BLaER1 (cell line): ENCODE data around the gene CHTF18.

Experiments
- H3K27ac ChIP-seq: shearing (Covaris generic); formaldehyde crosslinking; 2 replicates; pipeline ENCODE4 v1.8.1; 2022
- H3K27me3 ChIP-seq: shearing (Covaris generic); formaldehyde crosslinking; 2 replicates; pipeline ENCODE4 v1.8.1; 2022
- H3K36me3 ChIP-seq: shearing (Covaris generic); formaldehyde crosslinking; 2 replicates; pipeline ENCODE4 v1.8.1; 2022
- H3K4me1 ChIP-seq: shearing (Covaris generic); formaldehyde crosslinking; 2 replicates; pipeline ENCODE4 v1.8.1; 2022
- H3K4me2 ChIP-seq: shearing (Covaris generic); formaldehyde crosslinking; 2 replicates; pipeline ENCODE4 v1.8.1; 2022
- H3K4me3 ChIP-seq: shearing (Covaris generic); formaldehyde crosslinking; 2 replicates; pipeline ENCODE4 v1.8.1; 2022
- H3K9ac ChIP-seq: shearing (Covaris generic); formaldehyde crosslinking; 2 replicates; pipeline ENCODE4 v1.8.1; 2022
- H3K9me3 ChIP-seq: shearing (Covaris generic); formaldehyde crosslinking; 2 replicates; pipeline ENCODE4 v1.8.1; 2022
- H4K20me1 ChIP-seq: shearing (Covaris generic); formaldehyde crosslinking; 2 replicates; pipeline ENCODE4 v1.8.1; 2022
- Cebpa-rat ChIP-seq: shearing (Covaris generic); IDR thresholded peaks from 2 replicates; pipeline ENCODE4 v1.8.1; 2022

The CHTF18 gene

DNA sequence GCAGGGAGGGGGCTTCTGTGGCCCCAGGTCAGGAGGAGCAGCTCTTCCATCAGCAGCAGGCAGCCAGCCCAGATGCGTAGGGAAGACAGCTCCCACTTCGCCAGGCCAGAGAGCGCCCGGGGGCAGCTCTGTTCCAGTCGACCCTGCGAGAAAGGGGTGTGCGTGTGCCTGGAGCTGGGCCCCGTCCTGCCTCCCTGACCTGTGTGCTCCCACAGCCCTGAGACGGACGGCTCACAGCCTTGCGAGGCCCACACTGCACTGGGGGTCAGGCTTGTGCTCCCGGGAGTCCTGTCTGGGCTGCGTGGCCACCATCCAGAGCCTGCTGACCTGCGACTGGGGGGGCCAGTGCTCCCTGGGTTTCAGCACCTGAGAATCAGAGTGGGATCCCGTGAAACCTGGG, 28.4 kb upstream of the CHTF18 start:
- no peaks in the 10 kb centered on the region for H4K20me1 ChIP-seq
- H3K27me3 ChIP-seq = no peaks in the 10 kb centered on the region
- H3K4me3 ChIP-seq = no peak overlapping the region
- no peak overlapping the region for H3K9ac ChIP-seq
- H3K27ac ChIP-seq = no peak overlapping the region
- H3K36me3 ChIP-seq = no peaks in the 10 kb centered on the region
- H3K4me2 ChIP-seq = no peak overlapping the region
- TF ChIP-seq Cebpa-rat = no peak
- no peaks in the 10 kb centered on the region for H3K9me3 ChIP-seq
- peaks cover 47% of the 10 kb centered on the region for H3K4me1 ChIP-seq

DNA sequence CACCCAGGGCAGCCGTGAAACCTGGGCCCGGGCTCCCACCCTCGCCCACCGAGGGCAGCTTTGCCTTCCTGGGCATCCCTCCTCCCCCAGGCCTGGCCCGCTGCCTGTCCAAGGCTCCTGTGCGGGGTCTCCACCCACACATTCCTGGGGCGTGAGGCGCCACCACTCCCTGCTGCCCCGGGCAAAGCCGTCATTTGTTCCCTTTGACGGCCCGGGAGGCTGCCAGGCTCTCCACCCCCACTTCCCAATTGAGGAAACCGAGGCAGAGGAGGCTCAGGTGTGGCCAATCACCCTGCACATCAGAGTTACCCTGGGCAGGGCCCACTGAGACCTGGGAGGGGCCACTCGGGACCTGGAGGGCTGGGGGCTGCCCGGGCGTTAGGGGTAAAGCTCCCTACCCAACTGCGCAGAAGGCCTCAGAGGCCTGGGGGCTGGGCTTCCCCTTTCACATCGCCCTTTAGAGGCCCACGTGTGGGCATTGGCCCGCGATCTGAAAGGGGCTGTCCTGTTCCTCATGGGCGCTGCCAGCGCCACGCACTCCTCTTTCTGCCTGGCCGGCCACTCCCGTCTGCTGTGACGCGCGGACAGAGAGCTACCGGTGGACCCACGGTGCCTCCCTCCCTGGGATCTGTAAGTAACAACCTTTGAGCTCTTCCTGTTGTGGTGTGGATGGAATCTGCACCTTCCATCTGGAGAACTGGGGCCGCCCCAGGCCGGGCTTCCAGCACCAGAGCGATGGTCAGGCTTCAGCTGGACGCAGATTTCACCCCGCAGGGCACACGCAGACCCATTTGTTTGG, 27.7 kb upstream of the CHTF18 start, which contains the start of gene MSLN:
Gene MSLN, plus strand, starts transcription at position 190 of the 799 bp plus-strand sequence. CDS start 1,947 bp downstream, outside the sequence.
- Histone ChIP-seq H3K4me3 (no peak within 1 kb of the TSS), H3K27me3 (no peaks in the 10 kb centered on the region), H3K4me1 (peaks cover 47% of the 10 kb centered on the region), H4K20me1 (no peaks in the 10 kb centered on the region), H3K27ac (no peak within 1 kb of the TSS), H3K4me2 (peak within 1 kb of the TSS; percentile 42), H3K9ac (no peak within 1 kb of the TSS), H3K9me3 (no peaks in the 10 kb centered on the region), H3K36me3 (no peaks in the 10 kb centered on the region)
- no peak for TF ChIP-seq Cebpa-rat

DNA sequence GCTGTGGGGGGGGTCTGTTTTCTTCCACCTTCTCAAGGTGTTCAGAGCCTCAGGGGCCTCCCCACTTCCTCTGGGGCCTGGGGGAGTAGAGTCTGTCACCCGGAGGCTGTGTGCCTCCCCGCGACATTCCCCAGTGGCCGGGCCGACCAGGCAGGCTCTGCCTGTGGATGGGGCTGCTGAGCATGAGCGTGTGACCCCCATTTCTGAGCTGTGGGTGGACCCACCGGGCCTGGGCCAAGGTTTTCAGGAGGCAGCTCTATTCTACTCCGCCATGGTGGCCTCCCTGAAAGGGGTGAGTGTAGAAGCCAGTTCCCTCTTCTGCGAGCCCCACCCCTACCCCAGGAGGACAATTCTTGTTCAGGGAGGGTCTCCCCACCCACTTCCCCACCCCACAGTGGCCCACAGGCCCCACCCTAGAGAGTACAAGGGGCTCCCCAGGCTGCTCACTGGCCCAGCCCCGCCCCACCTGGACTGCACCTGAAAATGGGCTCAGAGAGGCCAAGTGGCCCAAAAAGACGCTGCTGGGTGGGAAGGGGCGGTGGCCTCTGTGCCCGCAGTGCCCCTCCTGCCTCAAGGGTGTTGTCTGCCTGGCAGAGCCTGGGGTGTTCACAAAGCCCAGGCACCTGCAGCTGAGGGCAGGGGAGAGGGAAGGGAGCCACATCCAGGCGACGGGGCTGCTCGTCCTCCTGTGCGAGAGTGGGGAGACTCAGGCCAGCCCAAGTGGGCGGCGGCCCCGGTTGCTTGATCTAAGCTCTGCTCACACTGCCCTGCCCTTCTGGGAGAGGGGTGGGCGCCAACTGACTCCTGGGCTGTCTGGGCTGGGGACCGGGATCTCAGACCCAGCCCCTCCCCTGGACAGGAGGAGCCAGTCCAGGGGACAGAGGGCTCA, 26.6 kb upstream of the CHTF18 start:
- Histone ChIP-seq H3K36me3 (no peaks in the 10 kb centered on the region), H4K20me1 (no peaks in the 10 kb centered on the region), H3K27me3 (no peaks in the 10 kb centered on the region), H3K4me1 (peaks cover 43% of the 10 kb centered on the region), H3K9ac (no peak overlapping the region), H3K9me3 (no peaks in the 10 kb centered on the region), H3K4me2 (peak overlapping the region; percentile 42), H3K4me3 (no peak overlapping the region), H3K27ac (no peak overlapping the region)
- TF ChIP-seq Cebpa-rat = no peak

DNA sequence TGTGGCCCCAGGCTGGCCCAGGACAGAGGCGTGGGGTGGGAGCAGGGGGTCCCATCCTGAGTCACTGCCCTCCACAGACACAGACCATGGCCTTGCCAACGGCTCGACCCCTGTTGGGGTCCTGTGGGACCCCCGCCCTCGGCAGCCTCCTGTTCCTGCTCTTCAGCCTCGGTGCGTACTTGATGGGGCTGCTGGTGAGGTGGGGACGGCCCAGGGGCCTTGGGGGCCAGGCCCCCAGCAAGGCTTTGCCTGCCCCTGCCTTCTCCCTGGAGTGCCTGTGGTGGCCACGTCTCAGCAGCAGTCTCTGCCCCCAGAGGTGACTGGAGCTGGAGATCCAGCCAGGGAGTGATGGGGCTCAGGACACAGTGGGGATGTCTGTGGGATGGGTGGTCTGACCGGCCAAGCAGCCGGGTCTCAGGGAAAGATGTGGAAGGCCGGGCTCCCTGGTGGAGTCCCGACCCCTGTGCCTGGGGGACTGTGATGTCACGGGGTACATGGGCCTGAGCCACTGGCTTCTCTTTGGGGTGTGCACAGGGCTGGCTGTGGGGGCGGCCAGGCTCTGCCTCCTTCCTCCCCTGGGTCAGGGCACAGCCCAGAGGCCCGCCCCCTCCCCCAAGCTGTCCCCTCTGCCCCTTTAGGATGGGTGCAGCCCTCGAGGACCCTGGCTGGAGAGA, 25.7 kb upstream of the CHTF18 start:
- Histone ChIP-seq H3K36me3 (no peaks in the 10 kb centered on the region), H3K4me2 (peak overlapping the region; percentile 42; the same call in 1 of the 2 replicates), H3K4me3 (no peak overlapping the region), H3K9ac (no peak overlapping the region), H3K4me1 (peaks cover 34% of the 10 kb centered on the region), H3K27ac (no peak overlapping the region), H4K20me1 (no peaks in the 10 kb centered on the region), H3K9me3 (no peaks in the 10 kb centered on the region), H3K27me3 (no peaks in the 10 kb centered on the region)
- TF ChIP-seq Cebpa-rat = no peak

DNA sequence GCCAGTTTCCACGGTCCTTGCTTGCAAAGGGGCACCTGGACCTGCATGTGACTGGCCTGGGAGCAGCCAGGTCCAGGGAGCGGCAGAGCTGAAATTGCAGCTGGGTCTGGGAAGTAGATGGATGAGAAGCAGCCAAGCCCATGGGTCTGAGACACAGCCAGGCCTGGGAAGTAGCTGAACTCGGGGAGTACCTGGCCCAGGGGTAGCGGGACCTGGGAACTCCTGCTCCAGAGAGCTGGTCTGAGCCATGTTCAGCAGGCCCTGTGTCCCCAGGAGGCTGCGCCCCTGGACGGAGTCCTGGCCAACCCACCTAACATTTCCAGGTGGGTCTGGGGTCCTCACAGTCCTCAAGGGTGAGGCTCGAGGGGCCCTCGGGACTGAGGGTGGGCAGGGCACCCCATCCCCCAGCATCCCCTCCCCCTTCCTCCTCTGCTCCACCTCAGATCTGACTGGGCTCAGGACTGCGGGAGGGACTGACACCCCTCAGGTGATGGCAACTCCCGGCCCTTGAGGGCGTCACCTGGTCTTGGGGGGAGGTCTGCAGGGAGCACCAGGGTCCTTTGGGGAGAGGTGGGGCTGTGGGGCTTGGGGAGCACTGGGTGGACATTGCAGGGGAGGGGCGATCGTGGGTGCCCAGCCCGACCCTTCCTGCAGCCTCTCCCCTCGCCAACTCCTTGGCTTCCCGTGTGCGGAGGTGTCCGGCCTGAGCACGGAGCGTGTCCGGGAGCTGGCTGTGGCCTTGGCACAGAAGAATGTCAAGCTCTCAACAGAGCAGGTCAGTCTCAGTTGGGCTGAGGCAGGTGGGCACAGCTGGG, 24.8 kb upstream of the CHTF18 start:
- H3K27ac ChIP-seq = no peak overlapping the region
- H3K36me3 ChIP-seq = no peaks in the 10 kb centered on the region
- H4K20me1 ChIP-seq = no peaks in the 10 kb centered on the region
- H3K9ac ChIP-seq = no peak overlapping the region
- peaks cover 28% of the 10 kb centered on the region for H3K4me1 ChIP-seq
- no peak overlapping the region for H3K4me2 ChIP-seq
- H3K9me3 ChIP-seq = no peaks in the 10 kb centered on the region
- no peaks in the 10 kb centered on the region for H3K27me3 ChIP-seq
- TF ChIP-seq Cebpa-rat = no peak
- no peak overlapping the region for H3K4me3 ChIP-seq

DNA sequence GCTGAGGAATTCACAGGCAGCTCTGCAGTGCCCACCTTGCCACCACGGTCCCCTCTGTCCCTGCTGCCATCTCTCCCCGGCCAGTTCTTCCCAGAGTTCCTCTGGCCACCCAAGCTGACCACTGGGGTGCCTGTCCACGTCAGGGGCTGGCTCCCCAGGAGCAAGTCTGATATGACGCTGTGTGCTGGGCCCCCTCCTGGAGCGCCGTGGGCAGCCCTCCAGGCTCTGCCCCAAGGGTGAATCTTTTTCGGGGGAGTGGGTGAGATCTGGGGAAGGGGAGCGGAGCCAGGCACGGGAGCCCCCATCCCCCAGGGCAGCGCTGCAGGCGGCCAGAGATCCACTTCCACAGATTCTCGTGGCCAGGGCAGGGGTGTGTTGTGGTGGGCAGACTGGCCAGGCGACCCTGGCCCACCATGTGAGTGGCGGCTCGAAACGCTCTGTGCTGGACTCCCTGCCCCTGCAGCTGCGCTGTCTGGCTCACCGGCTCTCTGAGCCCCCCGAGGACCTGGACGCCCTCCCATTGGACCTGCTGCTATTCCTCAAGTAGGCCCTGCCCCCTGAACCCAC, 24.2 kb upstream of the CHTF18 start:
- Histone ChIP-seq H3K4me2 (no peak overlapping the region), H3K4me1 (peaks cover 28% of the 10 kb centered on the region), H3K9me3 (no peaks in the 10 kb centered on the region), H3K27ac (no peak overlapping the region), H3K9ac (no peak overlapping the region), H4K20me1 (no peaks in the 10 kb centered on the region), H3K27me3 (no peaks in the 10 kb centered on the region), H3K4me3 (no peak overlapping the region), H3K36me3 (no peaks in the 10 kb centered on the region)
- TF ChIP-seq Cebpa-rat = no peak

DNA sequence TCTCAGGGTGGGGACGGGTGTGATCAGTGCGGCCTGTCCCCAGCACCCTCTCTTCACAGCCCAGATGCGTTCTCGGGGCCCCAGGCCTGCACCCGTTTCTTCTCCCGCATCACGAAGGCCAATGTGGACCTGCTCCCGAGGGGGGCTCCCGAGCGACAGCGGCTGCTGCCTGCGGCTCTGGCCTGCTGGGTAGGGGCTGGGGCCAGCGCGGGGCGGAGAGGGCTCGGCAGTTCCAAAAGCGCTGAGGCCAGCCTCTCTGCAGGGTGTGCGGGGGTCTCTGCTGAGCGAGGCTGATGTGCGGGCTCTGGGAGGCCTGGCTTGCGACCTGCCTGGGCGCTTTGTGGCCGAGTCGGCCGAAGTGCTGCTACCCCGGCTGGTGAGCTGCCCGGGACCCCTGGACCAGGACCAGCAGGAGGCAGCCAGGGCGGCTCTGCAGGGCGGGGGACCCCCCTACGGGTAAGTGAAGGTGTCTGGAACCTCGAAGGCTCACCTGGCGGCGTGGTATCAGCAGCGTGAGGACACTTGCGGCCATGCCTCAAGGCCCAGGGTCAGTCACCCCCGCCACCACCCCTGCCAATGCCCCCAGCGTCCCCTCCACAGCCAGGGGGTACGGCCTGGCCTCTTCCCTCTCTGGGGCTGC, 23.5 kb upstream of the CHTF18 start:
- H3K9me3 ChIP-seq = no peaks in the 10 kb centered on the region
- H3K36me3 ChIP-seq = no peaks in the 10 kb centered on the region
- H3K4me1 ChIP-seq = peaks cover 28% of the 10 kb centered on the region
- no peak overlapping the region for H3K27ac ChIP-seq
- TF ChIP-seq Cebpa-rat = no peak
- H3K9ac ChIP-seq = no peak overlapping the region
- H3K27me3 ChIP-seq = no peaks in the 10 kb centered on the region
- no peaks in the 10 kb centered on the region for H4K20me1 ChIP-seq
- no peak overlapping the region for H3K4me3 ChIP-seq
- no peak overlapping the region for H3K4me2 ChIP-seq

DNA sequence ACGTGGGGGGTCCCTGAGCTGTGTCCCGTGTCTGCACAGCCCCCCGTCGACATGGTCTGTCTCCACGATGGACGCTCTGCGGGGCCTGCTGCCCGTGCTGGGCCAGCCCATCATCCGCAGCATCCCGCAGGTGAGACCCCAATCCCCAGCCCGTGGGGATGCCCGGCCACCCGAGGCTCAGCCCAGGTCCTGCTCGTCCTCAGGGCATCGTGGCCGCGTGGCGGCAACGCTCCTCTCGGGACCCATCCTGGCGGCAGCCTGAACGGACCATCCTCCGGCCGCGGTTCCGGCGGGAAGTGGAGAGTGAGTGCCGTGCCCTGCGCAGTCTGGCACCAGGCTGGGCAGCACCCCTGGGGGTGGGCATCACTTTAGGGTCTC, 22.9 kb upstream of the CHTF18 start:
- no peaks in the 10 kb centered on the region for H4K20me1 ChIP-seq
- no peak overlapping the region for H3K9ac ChIP-seq
- H3K4me2 ChIP-seq = no peak overlapping the region
- H3K27ac ChIP-seq = no peak overlapping the region
- H3K36me3 ChIP-seq = no peaks in the 10 kb centered on the region
- no peaks in the 10 kb centered on the region for H3K27me3 ChIP-seq
- TF ChIP-seq Cebpa-rat = no peak
- no peak overlapping the region for H3K4me3 ChIP-seq
- H3K9me3 ChIP-seq = no peaks in the 10 kb centered on the region
- H3K4me1 ChIP-seq = peaks cover 28% of the 10 kb centered on the region
